Measurements from ENCODE around the gene CELF4. TPM values are rescaled to one million over a fixed set of nuclear protein-coding genes. Genes with fewer than 3 reads are reported as not detected.

Gene CELF4
- total RNA-seq, 1 experiment from 2014 or later, result 0.40 TPM

- no peaks in the 10 kb centered on the region for H3K27me3 ChIP-seq (ENCODE audit: low read length)
Observed at GRCh38 chr18:37529863-37530262, 35.7 kb downstream of the CELF4 start.

GRCh38 chr18:37529296-37529695, 36.3 kb downstream of the CELF4 start:
- no peaks in the 10 kb centered on the region for H3F3A ChIP-seq (ENCODE audit: low read length, unreplicated experiment)
- no peak for DNase-seq
- no peak overlapping the region for H3K9ac ChIP-seq (ENCODE audit: low read length)
- H4K20me1 ChIP-seq (ENCODE audit: low read length), result no peaks in the 10 kb centered on the region
- H3K36me3 ChIP-seq (ENCODE audit: low read depth, low read length), result no peaks in the 10 kb centered on the region
- no peak overlapping the region for H3K4me3 ChIP-seq (ENCODE audit: low read length)
- no peak overlapping the region for H3K4me2 ChIP-seq (ENCODE audit: low read length)
- no peaks in the 10 kb centered on the region for H3K4me1 ChIP-seq (ENCODE audit: insufficient read depth, low read length)
- intact Hi-C loops (cut with micrococcal nuclease), result no loop called here
- POLR2A ChIA-PET (ENCODE audit: unreplicated experiment), result no interaction called here
- CTCF ChIA-PET, result interaction anchor here (0.6 kb wide), 1 partner anchor 1728 kb away, joined by 3 read pairs; no protein-coding TSS in a partner anchor
- TF ChIP-seq CTCF (conservative IDR thresholded peaks at IDR 0.05; ENCODE audit: low read depth, low read length), result no peak
- no peak for TF ChIP-seq EZH2 (IDR thresholded peaks at IDR 0.05; ENCODE audit: low read length, unreplicated experiment)
- TF ChIP-seq EZH2phosphoT487 (IDR thresholded peaks at IDR 0.05; ENCODE audit: borderline replicate concordance, low read length), result no peak
- no peak overlapping the region for H3K27ac ChIP-seq (ENCODE audit: low read length)
- ATAC-seq, result no peak
- H3K9me3 ChIP-seq (ENCODE audit: low read length), result no peaks in the 10 kb centered on the region
- no peaks in the 10 kb centered on the region for H3K9me2 ChIP-seq (replicated peaks; ENCODE audit: low read length)
- BruUV-seq (replicated peaks), result no TSS peak
- no peak overlapping the region for H2AFZ ChIP-seq (ENCODE audit: low read length)
- no peaks in the 10 kb centered on the region for H3K79me2 ChIP-seq (ENCODE audit: low read length)
- H3K27me3 ChIP-seq (ENCODE audit: low read length), result no peaks in the 10 kb centered on the region

More at GRCh38 chr18:37529863-37530262, 35.7 kb downstream of the CELF4 start:
- H3K79me2 ChIP-seq (ENCODE audit: low read length), result no peaks in the 10 kb centered on the region
- BruUV-seq (replicated peaks), result no TSS peak
- H3K27ac ChIP-seq (ENCODE audit: low read length), result no peak overlapping the region
- intact Hi-C loops (cut with micrococcal nuclease), result loop anchor here (10.0 kb wide), 1 partner anchor 145 kb away; no protein-coding TSS in a partner anchor
- no peak overlapping the region for H2AFZ ChIP-seq (ENCODE audit: low read length)
- ChIA-PET CTCF (interaction anchor here (0.6 kb wide), 1 partner anchor 1728 kb away, joined by 3 read pairs; no protein-coding TSS in a partner anchor), POLR2A (ENCODE audit: unreplicated experiment) (no interaction called here)
- H3K4me3 ChIP-seq (ENCODE audit: low read length), result no peak overlapping the region
- no peak overlapping the region for H3K9ac ChIP-seq (ENCODE audit: low read length)
- H3K36me3 ChIP-seq (ENCODE audit: low read depth, low read length), result no peaks in the 10 kb centered on the region
- no peaks in the 10 kb centered on the region for H4K20me1 ChIP-seq (ENCODE audit: low read length)
- H3K4me1 ChIP-seq (ENCODE audit: insufficient read depth, low read length), result no peaks in the 10 kb centered on the region
- H3K4me2 ChIP-seq (ENCODE audit: low read length), result no peak overlapping the region
- H3K9me3 ChIP-seq (ENCODE audit: low read length), result no peaks in the 10 kb centered on the region
- no peaks in the 10 kb centered on the region for H3K9me2 ChIP-seq (replicated peaks; ENCODE audit: low read length)
- ATAC-seq (no peak), DNase-seq (no peak)
- no peaks in the 10 kb centered on the region for H3F3A ChIP-seq (ENCODE audit: low read length, unreplicated experiment)
- TF ChIP-seq EZH2phosphoT487 (IDR thresholded peaks at IDR 0.05; ENCODE audit: borderline replicate concordance, low read length) (no peak), EZH2 (IDR thresholded peaks at IDR 0.05; ENCODE audit: low read length, unreplicated experiment) (no peak), CTCF (conservative IDR thresholded peaks at IDR 0.05; ENCODE audit: low read depth, low read length) (no peak)

GRCh38 chr18:37527395-37527794, 38.2 kb downstream of the CELF4 start:
- no peaks in the 10 kb centered on the region for H3F3A ChIP-seq (ENCODE audit: low read length, unreplicated experiment)
- H4K20me1 ChIP-seq (ENCODE audit: low read length), result no peaks in the 10 kb centered on the region
- no peaks in the 10 kb centered on the region for H3K4me1 ChIP-seq (ENCODE audit: insufficient read depth, low read length)
- no peaks in the 10 kb centered on the region for H3K36me3 ChIP-seq (ENCODE audit: low read depth, low read length)
- no peaks in the 10 kb centered on the region for H3K9me3 ChIP-seq (ENCODE audit: low read length)
- ChIA-PET CTCF (no interaction called here), POLR2A (ENCODE audit: unreplicated experiment) (no interaction called here)
- H3K4me3 ChIP-seq (ENCODE audit: low read length), result no peak overlapping the region
- H3K4me2 ChIP-seq (ENCODE audit: low read length), result no peak overlapping the region
- no peak for ATAC-seq
- no peak for DNase-seq
- no peak overlapping the region for H3K27ac ChIP-seq (ENCODE audit: low read length)
- H2AFZ ChIP-seq (ENCODE audit: low read length), result no peak overlapping the region
- no peaks in the 10 kb centered on the region for H3K27me3 ChIP-seq (ENCODE audit: low read length)
- BruUV-seq (replicated peaks), result no TSS peak
- H3K9me2 ChIP-seq (replicated peaks; ENCODE audit: low read length), result no peaks in the 10 kb centered on the region
- no peak overlapping the region for H3K9ac ChIP-seq (ENCODE audit: low read length)
- intact Hi-C loops (cut with micrococcal nuclease), result no loop called here
- no peak for TF ChIP-seq EZH2 (IDR thresholded peaks at IDR 0.05; ENCODE audit: low read length, unreplicated experiment)
- TF ChIP-seq EZH2phosphoT487 (IDR thresholded peaks at IDR 0.05; ENCODE audit: borderline replicate concordance, low read length), result no peak
- H3K79me2 ChIP-seq (ENCODE audit: low read length), result no peaks in the 10 kb centered on the region

All from PC-3 (cell line).